Cardiac muscle cell (in vitro differentiated cells and primary cell): Measurements from ENCODE around the gene UGCG. TPM values are rescaled to one million over a fixed set of nuclear protein-coding genes. Genes with fewer than 3 reads are reported as not detected.
"Not testable (repeated sequence)": the region's sequence is repeated elsewhere in the genome, so short reads cannot be mapped to it uniquely, and the experiment has no call there.

Experiments
- DNase-seq, 2 donors: peaks; one replicate each; pipeline versions ENCODE4 v3.0.0 to v3.0.0-alpha.2; 2010 to 2017; ENCODE audit warnings: low read depth in 1 of 2, low spot score in 1 of 2
- H3K27ac ChIP-seq: fragments of 200-600 bp; sonication (generic); 2 replicates; pipeline ENCODE4 v1.5.1; 2016
- H3K27me3 ChIP-seq: fragments of 200-600 bp; sonication (generic); 2 replicates; pipeline ENCODE4 v1.6.0; 2016; ENCODE audit warnings: control low read depth
- H3K36me3 ChIP-seq: fragments of 200-600 bp; sonication (generic); 2 replicates; pipeline ENCODE4 v1.5.1; 2016; ENCODE audit warnings: control low read depth
- H3K4me1 ChIP-seq: fragments of 200-600 bp; sonication (generic); 2 replicates; pipeline ENCODE4 v1.8.1; 2017; ENCODE audit warnings: low read depth, mild to moderate bottlenecking, mixed run types
- H3K4me3 ChIP-seq: fragments of 200-600 bp; sonication (generic); 2 replicates; pipeline ENCODE4 v1.5.1; 2016; ENCODE audit warnings: mild to moderate bottlenecking
- H3K9me3 ChIP-seq: fragments of 200-600 bp; sonication (generic); 2 replicates; pipeline ENCODE4 v1.5.1; 2017; ENCODE audit warnings: low read depth, mild to moderate bottlenecking, control low read depth
- CTCF ChIP-seq: IDR thresholded peaks from 2 replicates; pipeline ENCODE4 v1.5.1; 2012; ENCODE audit warnings: low read depth, mild to moderate bottlenecking, low read length
- polyA plus RNA-seq: library from polyadenylated mRNA; unstranded; fragments of >200 nt; fragmentation: Nextera tagmentation; extraction: Ambion mirVana; gene quantifications from 2 replicates; pipeline ENCODE4 v1.2.1, GENCODE V29; 2016
- total RNA-seq: library from RNA; depleted of rRNA; stranded (reverse); fragments of >200 nt; gene quantifications from 2 replicates; pipeline ENCODE4 v1.2.3, GENCODE V29; 2016

The UGCG gene
- total and polyA plus RNA-seq, 2 experiments from 2014 or later, result 16.4 to 18.1 TPM

- no peak for TF ChIP-seq CTCF
- no peaks in the 10 kb centered on the region for H3K4me1 ChIP-seq
- no peaks in the 10 kb centered on the region for H3K9me3 ChIP-seq
- H3K27ac ChIP-seq, result no peak overlapping the region
- H3K27me3 ChIP-seq, result no peaks in the 10 kb centered on the region
- no peak overlapping the region for H3K4me3 ChIP-seq
- H3K36me3 ChIP-seq, result no peaks in the 10 kb centered on the region
- no peak for DNase-seq
Observed at GRCh38 chr9:111870774-111871498, 25.7 kb upstream of the UGCG start.

GRCh38 chr9:111871499-111871855, 25.1 kb upstream of the UGCG start:
- H3K27me3 ChIP-seq, result no peaks in the 10 kb centered on the region
- no peak overlapping the region for H3K4me3 ChIP-seq
- no peaks in the 10 kb centered on the region for H3K9me3 ChIP-seq
- no peaks in the 10 kb centered on the region for H3K4me1 ChIP-seq
- H3K27ac ChIP-seq, result no peak overlapping the region
- DNase-seq, result peak; percentile 21 to 42
- H3K36me3 ChIP-seq, result no peaks in the 10 kb centered on the region
- TF ChIP-seq CTCF, result no peak

GRCh38 chr9:111872886-111873285, 23.7 kb upstream of the UGCG start:
- H3K36me3 ChIP-seq, result no peaks in the 10 kb centered on the region
- no peak for TF ChIP-seq CTCF
- H3K27ac ChIP-seq, result no peak overlapping the region
- H3K9me3 ChIP-seq, result no peaks in the 10 kb centered on the region
- DNase-seq, result no peak
- no peaks in the 10 kb centered on the region for H3K4me1 ChIP-seq
- H3K27me3 ChIP-seq, result no peaks in the 10 kb centered on the region
- no peak overlapping the region for H3K4me3 ChIP-seq

GRCh38 chr9:111873901-111874300, 22.7 kb upstream of the UGCG start:
- Histone ChIP-seq H3K4me1 (no peaks in the 10 kb centered on the region), H3K4me3 (no peak overlapping the region), H3K27ac (no peak overlapping the region), H3K9me3 (no peaks in the 10 kb centered on the region), H3K36me3 (no peaks in the 10 kb centered on the region), H3K27me3 (no peaks in the 10 kb centered on the region)
- DNase-seq, result no peak
- no peak for TF ChIP-seq CTCF

GRCh38 chr9:111874500-111874899, 22.1 kb upstream of the UGCG start:
- no peaks in the 10 kb centered on the region for H3K9me3 ChIP-seq
- H3K36me3 ChIP-seq, result no peaks in the 10 kb centered on the region
- DNase-seq, result no peak
- H3K4me3 ChIP-seq, result no peak overlapping the region
- H3K27me3 ChIP-seq, result no peaks in the 10 kb centered on the region
- no peaks in the 10 kb centered on the region for H3K4me1 ChIP-seq
- no peak overlapping the region for H3K27ac ChIP-seq
- no peak for TF ChIP-seq CTCF

- not testable (repeated sequence) for DNase-seq, H3K4me3 ChIP-seq, H3K27me3 ChIP-seq, H3K4me1 ChIP-seq, H3K9me3 ChIP-seq, H3K36me3 ChIP-seq, H3K27ac ChIP-seq
Observed at GRCh38 chr9:111875291-111875690, 21.3 kb upstream of the UGCG start.

GRCh38 chr9:111875691-111876090, 20.9 kb upstream of the UGCG start:
- not testable (repeated sequence) for DNase-seq, H3K36me3 ChIP-seq, H3K4me1 ChIP-seq, H3K9me3 ChIP-seq, H3K27ac ChIP-seq, H3K4me3 ChIP-seq, H3K27me3 ChIP-seq
